ENCODE results near the gene PIRT. TPM values are rescaled to one million over a fixed set of nuclear protein-coding genes. Genes with fewer than 3 reads are reported as not detected.
"Not testable (repeated sequence)": the region's sequence is repeated elsewhere in the genome, so short reads cannot be mapped to it uniquely, and the experiment has no call there.

Gene PIRT
- total RNA-seq (2014; rRNA removed; shearing (Covaris generic)), result not detected in 2 replicates

GRCh38 chr17:10837921-10838320, at the start of gene PIRT:
PIRT (minus strand) TSS chr17:10838087; CDS start chr17:10825645, 12,442 bp downstream.
- Histone ChIP-seq H3K4me3 (no peak within 1 kb of the TSS), H3K27ac (no peak within 1 kb of the TSS), H3K9me3 (replicated peaks) (no peaks in the 10 kb centered on the region), H3K27me3 (replicated peaks) (no peaks in the 10 kb centered on the region), H3K4me1 (replicated peaks) (no peaks in the 10 kb centered on the region), H3K36me3 (no peaks in the 10 kb centered on the region)
- no peak for DNase-seq (ENCODE audit: low read depth in 1 of 2, low spot score in 2 of 2)

- Histone ChIP-seq H3K27ac (no peak overlapping the region), H3K4me3 (no peak overlapping the region), H3K9me3 (replicated peaks) (no peaks in the 10 kb centered on the region), H3K27me3 (replicated peaks) (no peaks in the 10 kb centered on the region), H3K4me1 (replicated peaks) (no peaks in the 10 kb centered on the region), H3K36me3 (no peaks in the 10 kb centered on the region)
- no peak for DNase-seq (ENCODE audit: low read depth in 1 of 2, low spot score in 2 of 2)
These were observed 44.1 kb upstream of the PIRT start for GRCh38 chr17:10881959-10882358.

- no peaks in the 10 kb centered on the region for H3K36me3 ChIP-seq
- no peak overlapping the region for H3K4me3 ChIP-seq
- no peaks in the 10 kb centered on the region for H3K9me3 ChIP-seq (replicated peaks)
- H3K27me3 ChIP-seq (replicated peaks), result no peaks in the 10 kb centered on the region
- H3K4me1 ChIP-seq (replicated peaks), result no peaks in the 10 kb centered on the region
- H3K27ac ChIP-seq, result no peak overlapping the region
- DNase-seq (ENCODE audit: low read depth in 1 of 2, low spot score in 2 of 2), result no peak
These were observed 41.4 kb upstream of the PIRT start for GRCh38 chr17:10879190-10879836.

- Histone ChIP-seq H3K4me1 (replicated peaks) (no peaks in the 10 kb centered on the region), H3K4me3 (no peak overlapping the region), H3K27me3 (replicated peaks) (no peaks in the 10 kb centered on the region), H3K36me3 (no peaks in the 10 kb centered on the region), H3K9me3 (replicated peaks) (no peaks in the 10 kb centered on the region), H3K27ac (no peak overlapping the region)
- DNase-seq (ENCODE audit: low read depth in 1 of 2, low spot score in 2 of 2), result peak; percentile 11 to 41
These were observed 38.2 kb upstream of the PIRT start for GRCh38 chr17:10875984-10876555.

- H3K27me3 ChIP-seq (replicated peaks), result no peaks in the 10 kb centered on the region
- no peak overlapping the region for H3K4me3 ChIP-seq
- H3K27ac ChIP-seq, result no peak overlapping the region
- no peaks in the 10 kb centered on the region for H3K9me3 ChIP-seq (replicated peaks)
- no peaks in the 10 kb centered on the region for H3K36me3 ChIP-seq
- no peaks in the 10 kb centered on the region for H3K4me1 ChIP-seq (replicated peaks)
- peak in 1 of 2 experiments; percentile 6 for DNase-seq (ENCODE audit: low read depth in 1 of 2, low spot score in 2 of 2)
These were observed 37.6 kb upstream of the PIRT start for GRCh38 chr17:10875430-10875851.

- Histone ChIP-seq H3K4me3 (no peak overlapping the region), H3K4me1 (replicated peaks) (no peaks in the 10 kb centered on the region)
These were observed 34.0 kb upstream of the PIRT start for GRCh38 chr17:10871914-10872313.

GRCh38 chr17:10870336-10871050, 32.6 kb upstream of the PIRT start:
- no peaks in the 10 kb centered on the region for H3K27me3 ChIP-seq (replicated peaks)
- H3K36me3 ChIP-seq, result no peaks in the 10 kb centered on the region
- H3K4me3 ChIP-seq, result no peak overlapping the region
- no peak overlapping the region for H3K27ac ChIP-seq
- H3K4me1 ChIP-seq (replicated peaks), result no peaks in the 10 kb centered on the region
- no peak for DNase-seq (ENCODE audit: low read depth in 1 of 2, low spot score in 2 of 2)
- H3K9me3 ChIP-seq (replicated peaks), result 0 out of 2 replicates have a peak, but pooled peaks cover 2% of the 10 kb centered on the region

More at GRCh38 chr17:10871914-10872313, 34.0 kb upstream of the PIRT start:
- no peak for DNase-seq (ENCODE audit: low read depth in 1 of 2, low spot score in 2 of 2)
- 0 out of 2 replicates have a peak, but pooled peaks cover 2% of the 10 kb centered on the region for H3K9me3 ChIP-seq (replicated peaks)
- no peak overlapping the region for H3K27ac ChIP-seq
- no peaks in the 10 kb centered on the region for H3K36me3 ChIP-seq
- H3K27me3 ChIP-seq (replicated peaks), result no peaks in the 10 kb centered on the region

GRCh38 chr17:10868744-10869143, 30.9 kb upstream of the PIRT start:
- H3K9me3 ChIP-seq (replicated peaks); H3K36me3 ChIP-seq; H3K27me3 ChIP-seq (replicated peaks); DNase-seq (ENCODE audit: low read depth in 1 of 2, low spot score in 2 of 2); H3K27ac ChIP-seq; H3K4me3 ChIP-seq; H3K4me1 ChIP-seq (replicated peaks): not testable (repeated sequence)

- no peaks in the 10 kb centered on the region for H3K27me3 ChIP-seq (replicated peaks)
- DNase-seq (ENCODE audit: low read depth in 1 of 2, low spot score in 2 of 2), result no peak
- H3K27ac ChIP-seq, result no peak overlapping the region
- no peak overlapping the region for H3K4me3 ChIP-seq
- no peaks in the 10 kb centered on the region for H3K4me1 ChIP-seq (replicated peaks)
- H3K36me3 ChIP-seq, result no peaks in the 10 kb centered on the region
- no peaks in the 10 kb centered on the region for H3K9me3 ChIP-seq (replicated peaks)
These were observed 21.2 kb upstream of the PIRT start for GRCh38 chr17:10859051-10859450.

- no peak overlapping the region for H3K27ac ChIP-seq
- no peak for DNase-seq (ENCODE audit: low read depth in 1 of 2, low spot score in 2 of 2)
- H3K36me3 ChIP-seq, result no peaks in the 10 kb centered on the region
- H3K4me1 ChIP-seq (replicated peaks), result no peaks in the 10 kb centered on the region
- no peak overlapping the region for H3K4me3 ChIP-seq
- no peaks in the 10 kb centered on the region for H3K27me3 ChIP-seq (replicated peaks)
- H3K9me3 ChIP-seq (replicated peaks), result no peaks in the 10 kb centered on the region
These were observed 20.1 kb upstream of the PIRT start for GRCh38 chr17:10857976-10858375.

GRCh38 chr17:10846636-10847035, 8.7 kb upstream of the PIRT start:
- not testable (repeated sequence) for H3K27me3 ChIP-seq (replicated peaks); H3K4me1 ChIP-seq (replicated peaks); H3K36me3 ChIP-seq; H3K4me3 ChIP-seq; H3K27ac ChIP-seq; H3K9me3 ChIP-seq (replicated peaks); DNase-seq (ENCODE audit: low read depth in 1 of 2, low spot score in 2 of 2)

GRCh38 chr17:10845388-10845751, 7.5 kb upstream of the PIRT start:
- H3K9me3 ChIP-seq (replicated peaks), result no peaks in the 10 kb centered on the region
- no peak overlapping the region for H3K27ac ChIP-seq
- no peak for DNase-seq (ENCODE audit: low read depth in 1 of 2, low spot score in 2 of 2)
- H3K36me3 ChIP-seq, result no peaks in the 10 kb centered on the region
- H3K4me3 ChIP-seq, result no peak overlapping the region
- no peaks in the 10 kb centered on the region for H3K4me1 ChIP-seq (replicated peaks)
- H3K27me3 ChIP-seq (replicated peaks), result no peaks in the 10 kb centered on the region

GRCh38 chr17:10844621-10845387, 6.9 kb upstream of the PIRT start:
- Histone ChIP-seq H3K9me3 (replicated peaks) (no peaks in the 10 kb centered on the region), H3K36me3 (no peaks in the 10 kb centered on the region), H3K4me1 (replicated peaks) (no peaks in the 10 kb centered on the region), H3K4me3 (peak overlapping the region; percentile 15), H3K27me3 (replicated peaks) (no peaks in the 10 kb centered on the region), H3K27ac (no peak overlapping the region)
- DNase-seq (ENCODE audit: low read depth in 1 of 2, low spot score in 2 of 2), result peak; percentile 48 to 65

- Histone ChIP-seq H3K27me3 (replicated peaks) (no peaks in the 10 kb centered on the region), H3K9me3 (replicated peaks) (no peaks in the 10 kb centered on the region), H3K27ac (no peak overlapping the region), H3K36me3 (no peaks in the 10 kb centered on the region), H3K4me3 (no peak overlapping the region), H3K4me1 (replicated peaks) (no peaks in the 10 kb centered on the region)
- DNase-seq (ENCODE audit: low read depth in 1 of 2, low spot score in 2 of 2), result no peak
These were observed 5.9 kb upstream of the PIRT start for GRCh38 chr17:10843811-10844210.
